ENCODE results near the gene TLE7. TPM values are rescaled to one million over a fixed set of nuclear protein-coding genes. Genes with fewer than 3 reads are reported as not detected.

Gene TLE7
- polyA plus RNA-seq, 2 donors = not detected

DNA sequence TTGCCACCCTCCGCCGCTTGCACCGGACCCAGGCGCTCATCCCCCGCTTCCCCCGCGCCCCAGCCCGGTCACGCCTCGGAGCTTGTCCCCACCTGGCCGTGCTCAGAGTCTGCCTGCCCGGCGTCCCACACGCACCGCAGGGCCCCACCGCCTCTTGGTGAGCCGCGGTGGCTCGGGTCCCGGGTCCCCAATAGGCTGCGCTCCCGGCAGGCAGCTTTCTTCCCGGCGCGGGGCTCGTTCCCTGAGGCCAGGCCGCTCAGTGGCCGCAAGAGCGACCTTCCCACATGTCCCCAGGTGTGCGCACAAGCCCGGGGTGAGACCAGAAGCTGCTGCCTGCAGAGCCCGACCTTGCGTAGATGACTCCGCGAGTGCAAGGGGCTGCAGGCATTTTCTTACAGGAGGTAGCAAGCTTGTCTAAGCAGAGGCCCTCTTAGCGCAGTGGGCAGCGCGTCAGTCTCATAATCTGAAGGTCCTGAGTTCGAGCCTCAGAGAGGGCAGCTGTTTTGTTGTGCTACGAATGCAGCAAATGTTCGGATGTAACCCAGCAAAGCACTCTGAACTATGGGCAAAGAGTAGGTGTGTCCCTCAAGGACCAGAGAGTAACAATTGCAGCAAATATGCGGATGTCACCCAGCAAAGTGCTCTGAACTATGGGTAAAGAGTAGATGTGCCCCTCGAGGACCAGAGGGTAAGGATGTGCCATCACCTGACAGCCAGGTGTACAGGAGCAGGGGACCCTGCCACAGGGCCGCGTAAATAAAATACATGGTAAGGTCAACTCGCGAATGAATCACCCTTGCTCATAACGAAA is 15.6 kb downstream of the TLE7 start:
- 5 to 6% methylated on average over 48 of the region's 48 CpGs for WGBS, 2 donors

GRCh38 chr16:71425746-71426068 is 16.1 kb downstream of the TLE7 start:
- Histone ChIP-seq H3K27me3 (ENCODE audit: control insufficient read depth in 1 of 2, insufficient read depth in 2 of 2, low read length in 2 of 2) (no peaks in the 10 kb centered on the region), H3K27ac (ENCODE audit: low read depth in 2 of 2, low read length in 1 of 2) (no peak overlapping the region), H3K4me1 (ENCODE audit: control insufficient read depth in 2 of 2, insufficient read depth in 2 of 2, low read length in 1 of 2) (no peaks in the 10 kb centered on the region), H3K4me3 (ENCODE audit: low read depth in 1 of 2, low read length in 2 of 2) (no peak overlapping the region), H3K36me3 (ENCODE audit: control insufficient read depth in 2 of 2, insufficient read depth in 2 of 2, low read length in 1 of 2) (no peaks in the 10 kb centered on the region), H3K9me3 (ENCODE audit: control insufficient read depth in 2 of 2, insufficient read depth in 1 of 2, low read depth in 1 of 2, low read length in 1 of 2) (peaks cover 0 to 6% of the 10 kb centered on the region in 2 donors)
- whole genome bisulfite sequencing, 2 donors = 9 to 14% methylated on average over 18 of the region's 18 CpGs

More for the DNA sequence above, 15.6 kb downstream of the TLE7 start:
- no peak overlapping the region for H3K4me3 ChIP-seq (ENCODE audit: low read depth in 1 of 2, low read length in 2 of 2)
- no peaks in the 10 kb centered on the region for H3K36me3 ChIP-seq (ENCODE audit: control insufficient read depth in 2 of 2, insufficient read depth in 2 of 2, low read length in 1 of 2)
- H3K27me3 ChIP-seq (ENCODE audit: control insufficient read depth in 1 of 2, insufficient read depth in 2 of 2, low read length in 2 of 2) = no peaks in the 10 kb centered on the region
- H3K4me1 ChIP-seq (ENCODE audit: control insufficient read depth in 2 of 2, insufficient read depth in 2 of 2, low read length in 1 of 2) = no peaks in the 10 kb centered on the region
- H3K27ac ChIP-seq (ENCODE audit: low read depth in 2 of 2, low read length in 1 of 2) = no peak overlapping the region
- peaks cover 0 to 9% of the 10 kb centered on the region in 2 donors for H3K9me3 ChIP-seq (ENCODE audit: control insufficient read depth in 2 of 2, insufficient read depth in 1 of 2, low read depth in 1 of 2, low read length in 1 of 2)

GRCh38 chr16:71424626-71425025 is 17.2 kb downstream of the TLE7 start:
- Histone ChIP-seq H3K4me3 (ENCODE audit: low read depth in 1 of 2, low read length in 2 of 2) (no peak overlapping the region), H3K36me3 (ENCODE audit: control insufficient read depth in 2 of 2, insufficient read depth in 2 of 2, low read length in 1 of 2) (no peaks in the 10 kb centered on the region), H3K9me3 (ENCODE audit: control insufficient read depth in 2 of 2, insufficient read depth in 1 of 2, low read depth in 1 of 2, low read length in 1 of 2) (peaks cover 0 to 3% of the 10 kb centered on the region in 2 donors), H3K27me3 (ENCODE audit: control insufficient read depth in 1 of 2, insufficient read depth in 2 of 2, low read length in 2 of 2) (no peaks in the 10 kb centered on the region), H3K27ac (ENCODE audit: low read depth in 2 of 2, low read length in 1 of 2) (no peak overlapping the region), H3K4me1 (ENCODE audit: control insufficient read depth in 2 of 2, insufficient read depth in 2 of 2, low read length in 1 of 2) (no peaks in the 10 kb centered on the region)
- WGBS, 2 donors = 60 to 64% methylated on average over 6 of the region's 6 CpGs

- Histone ChIP-seq H3K9me3 (ENCODE audit: control insufficient read depth in 2 of 2, insufficient read depth in 1 of 2, low read depth in 1 of 2, low read length in 1 of 2) (peaks cover 0 to 3% of the 10 kb centered on the region in 2 donors), H3K4me3 (ENCODE audit: low read depth in 1 of 2, low read length in 2 of 2) (no peak overlapping the region), H3K27me3 (ENCODE audit: control insufficient read depth in 1 of 2, insufficient read depth in 2 of 2, low read length in 2 of 2) (no peaks in the 10 kb centered on the region), H3K4me1 (ENCODE audit: control insufficient read depth in 2 of 2, insufficient read depth in 2 of 2, low read length in 1 of 2) (no peaks in the 10 kb centered on the region), H3K27ac (ENCODE audit: low read depth in 2 of 2, low read length in 1 of 2) (no peak overlapping the region), H3K36me3 (ENCODE audit: control insufficient read depth in 2 of 2, insufficient read depth in 2 of 2, low read length in 1 of 2) (no peaks in the 10 kb centered on the region)
- WGBS, 2 donors = 80 to 84% methylated on average over 7 of the region's 7 CpGs
Observed at GRCh38 chr16:71423865-71424264, 18.0 kb downstream of the TLE7 start.

GRCh38 chr16:71423016-71423415 is 18.8 kb downstream of the TLE7 start:
- WGBS, 2 donors = 67 to 80% methylated on average over 2 of the region's 2 CpGs

GRCh38 chr16:71421911-71422310 is 19.9 kb downstream of the TLE7 start:
- H3K4me3 ChIP-seq (ENCODE audit: low read depth in 1 of 2, low read length in 2 of 2) = no peak overlapping the region
- H3K4me1 ChIP-seq (ENCODE audit: control insufficient read depth in 2 of 2, insufficient read depth in 2 of 2, low read length in 1 of 2) = no peaks in the 10 kb centered on the region
- 60 to 62% methylated on average over 4 of the region's 4 CpGs for WGBS, 2 donors
- peaks cover 0 to 3% of the 10 kb centered on the region in 2 donors for H3K9me3 ChIP-seq (ENCODE audit: control insufficient read depth in 2 of 2, insufficient read depth in 1 of 2, low read depth in 1 of 2, low read length in 1 of 2)
- no peak overlapping the region for H3K27ac ChIP-seq (ENCODE audit: low read depth in 2 of 2, low read length in 1 of 2)
- H3K27me3 ChIP-seq (ENCODE audit: control insufficient read depth in 1 of 2, insufficient read depth in 2 of 2, low read length in 2 of 2) = no peaks in the 10 kb centered on the region
- no peaks in the 10 kb centered on the region for H3K36me3 ChIP-seq (ENCODE audit: control insufficient read depth in 2 of 2, insufficient read depth in 2 of 2, low read length in 1 of 2)

More at GRCh38 chr16:71423016-71423415, 18.8 kb downstream of the TLE7 start:
- H3K4me3 ChIP-seq (ENCODE audit: low read depth in 1 of 2, low read length in 2 of 2) = no peak overlapping the region
- H3K4me1 ChIP-seq (ENCODE audit: control insufficient read depth in 2 of 2, insufficient read depth in 2 of 2, low read length in 1 of 2) = no peaks in the 10 kb centered on the region
- H3K9me3 ChIP-seq (ENCODE audit: control insufficient read depth in 2 of 2, insufficient read depth in 1 of 2, low read depth in 1 of 2, low read length in 1 of 2) = peaks cover 0 to 3% of the 10 kb centered on the region in 2 donors
- no peaks in the 10 kb centered on the region for H3K36me3 ChIP-seq (ENCODE audit: control insufficient read depth in 2 of 2, insufficient read depth in 2 of 2, low read length in 1 of 2)
- no peak overlapping the region for H3K27ac ChIP-seq (ENCODE audit: low read depth in 2 of 2, low read length in 1 of 2)
- no peaks in the 10 kb centered on the region for H3K27me3 ChIP-seq (ENCODE audit: control insufficient read depth in 1 of 2, insufficient read depth in 2 of 2, low read length in 2 of 2)

DNA sequence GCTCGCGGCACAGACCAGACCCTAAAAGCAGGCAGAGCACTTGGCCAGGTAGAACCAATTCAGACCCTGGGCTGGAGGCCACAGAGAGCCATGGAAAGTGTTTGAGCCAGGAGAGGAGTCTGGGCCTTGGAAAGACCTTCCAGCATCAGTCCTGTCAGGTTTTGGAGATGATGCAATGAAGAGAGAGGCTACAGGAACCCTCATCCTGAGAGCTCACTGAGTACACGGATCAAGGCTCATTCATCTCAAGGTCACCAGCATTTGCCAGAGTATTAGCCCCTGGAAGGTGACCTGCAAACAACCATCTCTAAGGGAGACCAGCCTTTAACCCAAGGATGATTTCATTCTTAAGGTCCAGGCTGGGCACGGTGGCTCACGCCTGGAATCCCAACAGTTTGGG is 27.8 kb downstream of the TLE7 start:
- Histone ChIP-seq H3K9me3 (ENCODE audit: control insufficient read depth in 2 of 2, insufficient read depth in 1 of 2, low read depth in 1 of 2, low read length in 1 of 2) (no peaks in the 10 kb centered on the region), H3K27ac (ENCODE audit: low read depth in 2 of 2, low read length in 1 of 2) (no peak overlapping the region), H3K36me3 (ENCODE audit: control insufficient read depth in 2 of 2, insufficient read depth in 2 of 2, low read length in 1 of 2) (no peaks in the 10 kb centered on the region), H3K4me3 (ENCODE audit: low read depth in 1 of 2, low read length in 2 of 2) (no peak overlapping the region), H3K4me1 (ENCODE audit: control insufficient read depth in 2 of 2, insufficient read depth in 2 of 2, low read length in 1 of 2) (no peaks in the 10 kb centered on the region), H3K27me3 (ENCODE audit: control insufficient read depth in 1 of 2, insufficient read depth in 2 of 2, low read length in 2 of 2) (no peaks in the 10 kb centered on the region)
- WGBS, 2 donors = 84 to 94% methylated on average over 5 of the region's 5 CpGs

DNA sequence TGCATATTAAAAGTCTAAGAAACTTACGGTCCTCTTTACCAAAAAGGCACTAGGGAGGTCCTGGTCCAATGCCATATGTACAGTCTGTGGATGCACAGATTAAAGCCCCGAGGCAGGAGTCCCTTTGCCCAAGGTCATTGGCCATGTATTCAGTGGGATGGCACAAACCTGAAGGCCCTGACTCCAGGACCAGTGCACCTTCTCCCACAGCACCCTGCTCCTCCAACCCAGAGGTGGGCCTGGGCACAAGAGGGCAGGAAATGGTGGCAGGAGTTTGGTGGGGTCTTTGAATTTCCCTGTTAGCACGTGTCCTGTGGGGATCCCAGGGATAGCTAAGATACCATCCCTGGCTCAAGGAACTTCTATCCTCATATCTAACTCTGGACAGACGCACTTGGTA is 28.5 kb downstream of the TLE7 start:
- Histone ChIP-seq H3K36me3 (ENCODE audit: control insufficient read depth in 2 of 2, insufficient read depth in 2 of 2, low read length in 1 of 2) (no peaks in the 10 kb centered on the region), H3K4me3 (ENCODE audit: low read depth in 1 of 2, low read length in 2 of 2) (no peak overlapping the region), H3K27me3 (ENCODE audit: control insufficient read depth in 1 of 2, insufficient read depth in 2 of 2, low read length in 2 of 2) (no peaks in the 10 kb centered on the region), H3K4me1 (ENCODE audit: control insufficient read depth in 2 of 2, insufficient read depth in 2 of 2, low read length in 1 of 2) (no peaks in the 10 kb centered on the region), H3K9me3 (ENCODE audit: control insufficient read depth in 2 of 2, insufficient read depth in 1 of 2, low read depth in 1 of 2, low read length in 1 of 2) (no peaks in the 10 kb centered on the region), H3K27ac (ENCODE audit: low read depth in 2 of 2, low read length in 1 of 2) (no peak overlapping the region)
- WGBS, 2 donors = 61 to 66% methylated on average over 4 of the region's 4 CpGs

DNA sequence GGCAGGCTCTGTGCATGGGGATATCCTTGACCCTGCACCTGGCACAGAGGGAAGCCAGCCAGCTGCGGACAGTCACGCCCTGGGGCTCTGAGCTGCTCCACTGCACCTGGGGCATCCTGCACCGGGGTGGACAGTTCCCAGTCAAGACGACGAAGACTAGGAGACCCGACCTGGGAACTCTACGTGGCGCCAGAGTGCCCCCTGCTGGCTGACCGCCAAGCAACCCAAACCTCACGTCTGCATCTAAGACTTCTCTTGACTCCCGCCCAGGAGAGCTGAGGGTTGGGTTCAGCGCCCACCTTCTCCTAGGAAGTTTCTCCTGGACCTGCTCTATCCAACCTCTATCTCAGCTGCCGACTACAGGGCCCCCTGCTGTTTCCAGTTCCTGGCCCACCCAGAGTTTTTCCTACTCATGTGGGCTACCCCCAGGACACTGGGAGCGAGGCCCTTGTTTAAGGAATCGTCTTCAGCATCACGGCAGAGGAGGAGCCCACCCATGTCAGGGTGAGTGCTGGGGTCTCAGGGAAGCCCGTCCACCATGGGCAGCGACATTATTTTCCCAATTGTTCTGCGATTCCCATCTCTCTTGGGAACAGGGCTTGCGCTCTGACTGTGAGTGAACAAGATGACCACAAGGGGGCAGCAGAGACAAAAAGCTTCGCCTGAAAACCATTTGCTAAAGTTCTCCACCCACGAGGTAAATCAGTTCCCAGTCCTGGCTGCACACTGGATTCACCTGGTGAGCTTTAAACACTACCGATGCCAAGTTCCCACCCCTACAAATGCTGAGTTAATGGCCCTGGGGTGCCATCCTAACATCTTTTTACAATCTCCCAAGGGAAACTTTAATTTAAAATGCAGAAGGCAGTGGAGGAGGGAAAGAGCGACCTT is 29.3 kb downstream of the TLE7 start:
- H3K27me3 ChIP-seq (ENCODE audit: control insufficient read depth in 1 of 2, insufficient read depth in 2 of 2, low read length in 2 of 2) = no peaks in the 10 kb centered on the region
- 8 to 9% methylated on average over 24 of the region's 24 CpGs for WGBS, 2 donors
- no peaks in the 10 kb centered on the region for H3K4me1 ChIP-seq (ENCODE audit: control insufficient read depth in 2 of 2, insufficient read depth in 2 of 2, low read length in 1 of 2)
- H3K27ac ChIP-seq (ENCODE audit: low read depth in 2 of 2, low read length in 1 of 2) = no peak overlapping the region
- H3K36me3 ChIP-seq (ENCODE audit: control insufficient read depth in 2 of 2, insufficient read depth in 2 of 2, low read length in 1 of 2) = no peaks in the 10 kb centered on the region
- H3K9me3 ChIP-seq (ENCODE audit: control insufficient read depth in 2 of 2, insufficient read depth in 1 of 2, low read depth in 1 of 2, low read length in 1 of 2) = no peaks in the 10 kb centered on the region
- H3K4me3 ChIP-seq (ENCODE audit: low read depth in 1 of 2, low read length in 2 of 2) = no peak overlapping the region

Data from esophagus (tissue), 2 donors.